ENCODE results near the gene CADPS.
A peak's percentile ranks its signal among the peaks of the same experiment; 100 is the strongest.

The CADPS gene

GRCh38 chr3:62845996-62846395 lies 29.2 kb downstream of the CADPS start:
- no peak overlapping the region for H3K4me3 ChIP-seq (ENCODE audit: low read length)
- no peak for DNase-seq (ENCODE audit: low read depth)
- TF ChIP-seq CTCF (conservative IDR thresholded peaks at IDR 0.05; ENCODE audit: low read length) = no peak

GRCh38 chr3:62843508-62843907 lies 31.7 kb downstream of the CADPS start:
- DNase-seq (ENCODE audit: low read depth) = no peak
- TF ChIP-seq CTCF (conservative IDR thresholded peaks at IDR 0.05; ENCODE audit: low read length) = no peak
- no peak overlapping the region for H3K4me3 ChIP-seq (ENCODE audit: low read length)

GRCh38 chr3:62839748-62840147 lies 35.5 kb downstream of the CADPS start:
- DNase-seq (ENCODE audit: low read depth) = no peak
- no peak overlapping the region for H3K4me3 ChIP-seq (ENCODE audit: low read length)
- no peak for TF ChIP-seq CTCF (conservative IDR thresholded peaks at IDR 0.05; ENCODE audit: low read length)

GRCh38 chr3:62837145-62837787 lies 38.0 kb downstream of the CADPS start:
- TF ChIP-seq CTCF (conservative IDR thresholded peaks at IDR 0.05; ENCODE audit: low read length) = no peak
- DNase-seq (ENCODE audit: low read depth) = no peak
- H3K4me3 ChIP-seq (ENCODE audit: low read length) = no peak overlapping the region

GRCh38 chr3:62835554-62836236 lies 39.5 kb downstream of the CADPS start:
- no peak for TF ChIP-seq CTCF (conservative IDR thresholded peaks at IDR 0.05; ENCODE audit: low read length)
- no peak for DNase-seq (ENCODE audit: low read depth)
- no peak overlapping the region for H3K4me3 ChIP-seq (ENCODE audit: low read length)

GRCh38 chr3:62833538-62833937 lies 41.7 kb downstream of the CADPS start:
- no peak overlapping the region for H3K4me3 ChIP-seq (ENCODE audit: low read length)
- TF ChIP-seq CTCF (conservative IDR thresholded peaks at IDR 0.05; ENCODE audit: low read length) = peak; percentile 55
- peak; percentile 17 for DNase-seq (ENCODE audit: low read depth)

GRCh38 chr3:62832553-62832952 lies 42.7 kb downstream of the CADPS start:
- DNase-seq (ENCODE audit: low read depth) = no peak
- TF ChIP-seq CTCF (conservative IDR thresholded peaks at IDR 0.05; ENCODE audit: low read length) = no peak
- no peak overlapping the region for H3K4me3 ChIP-seq (ENCODE audit: low read length)

Measured in AG10803 (cell line).